IPS-15b (cell line): ENCODE data around the gene TSC22D1.
"Not testable (repeated sequence)": the region's sequence is repeated elsewhere in the genome, so short reads cannot be mapped to it uniquely, and the experiment has no call there.

Source experiments
- H3K27me3 ChIP-seq: one replicate; pipeline ENCODE4 v1.6.1; 2013; ENCODE audit warnings: low read length; ENCODE audit not compliant: control insufficient read depth, insufficient read depth
- H3K36me3 ChIP-seq: one replicate; pipeline ENCODE4 v1.6.1; 2013; ENCODE audit warnings: low read length; ENCODE audit not compliant: control insufficient read depth, insufficient read depth
- H3K4me1 ChIP-seq: one replicate; pipeline ENCODE4 v1.6.1; 2013; ENCODE audit warnings: mild to moderate bottlenecking, low read length; ENCODE audit not compliant: control insufficient read depth, insufficient read depth
- H3K4me3 ChIP-seq: one replicate; pipeline ENCODE4 v1.5.1; 2013; ENCODE audit warnings: low read depth, low read length
- H3K9ac ChIP-seq: one replicate; pipeline ENCODE4 v1.6.1; 2013; ENCODE audit warnings: low read depth, mild to moderate bottlenecking, low read length
- H3K9me3 ChIP-seq: one replicate; pipeline ENCODE4 v1.6.1; 2013; ENCODE audit warnings: mild to moderate bottlenecking, low read length; ENCODE audit not compliant: control insufficient read depth, insufficient read depth

Gene TSC22D1

DNA sequence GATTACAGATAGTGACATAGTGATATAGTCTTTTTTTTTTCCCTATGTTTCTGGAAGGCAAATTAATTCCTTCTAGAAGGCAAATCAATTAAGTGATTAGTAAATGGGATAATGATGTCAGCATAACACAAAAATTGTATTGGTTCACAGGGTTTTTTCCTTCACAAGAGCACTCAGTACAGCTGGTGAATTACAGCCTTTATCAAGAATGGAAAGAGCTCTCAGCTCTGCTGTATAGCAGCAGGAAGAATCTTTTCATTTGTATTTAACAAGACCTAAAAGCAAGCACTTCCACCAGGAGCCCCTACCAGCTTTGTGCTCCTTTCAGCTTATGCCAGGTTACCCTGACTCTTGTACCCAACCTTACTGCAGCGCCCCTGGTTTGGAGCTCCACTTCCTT, 111.7 kb downstream of the TSC22D1 start:
- Histone ChIP-seq H3K36me3 (no peaks in the 10 kb centered on the region), H3K9ac (no peak overlapping the region), H3K9me3 (no peaks in the 10 kb centered on the region), H3K27me3 (no peaks in the 10 kb centered on the region), H3K4me3 (no peak overlapping the region), H3K4me1 (peaks cover 5% of the 10 kb centered on the region)

GRCh38 chr13:44463759-44464158, 112.4 kb downstream of the TSC22D1 start:
- Histone ChIP-seq H3K27me3 (no peaks in the 10 kb centered on the region), H3K9me3 (no peaks in the 10 kb centered on the region), H3K4me3 (no peak overlapping the region), H3K4me1 (peaks cover 5% of the 10 kb centered on the region), H3K9ac (no peak overlapping the region), H3K36me3 (no peaks in the 10 kb centered on the region)

GRCh38 chr13:44459674-44460073, 116.5 kb downstream of the TSC22D1 start:
- no peaks in the 10 kb centered on the region for H3K36me3 ChIP-seq
- H3K27me3 ChIP-seq: no peaks in the 10 kb centered on the region
- H3K9me3 ChIP-seq: no peaks in the 10 kb centered on the region
- no peaks in the 10 kb centered on the region for H3K4me1 ChIP-seq
- no peak overlapping the region for H3K4me3 ChIP-seq
- no peak overlapping the region for H3K9ac ChIP-seq

DNA sequence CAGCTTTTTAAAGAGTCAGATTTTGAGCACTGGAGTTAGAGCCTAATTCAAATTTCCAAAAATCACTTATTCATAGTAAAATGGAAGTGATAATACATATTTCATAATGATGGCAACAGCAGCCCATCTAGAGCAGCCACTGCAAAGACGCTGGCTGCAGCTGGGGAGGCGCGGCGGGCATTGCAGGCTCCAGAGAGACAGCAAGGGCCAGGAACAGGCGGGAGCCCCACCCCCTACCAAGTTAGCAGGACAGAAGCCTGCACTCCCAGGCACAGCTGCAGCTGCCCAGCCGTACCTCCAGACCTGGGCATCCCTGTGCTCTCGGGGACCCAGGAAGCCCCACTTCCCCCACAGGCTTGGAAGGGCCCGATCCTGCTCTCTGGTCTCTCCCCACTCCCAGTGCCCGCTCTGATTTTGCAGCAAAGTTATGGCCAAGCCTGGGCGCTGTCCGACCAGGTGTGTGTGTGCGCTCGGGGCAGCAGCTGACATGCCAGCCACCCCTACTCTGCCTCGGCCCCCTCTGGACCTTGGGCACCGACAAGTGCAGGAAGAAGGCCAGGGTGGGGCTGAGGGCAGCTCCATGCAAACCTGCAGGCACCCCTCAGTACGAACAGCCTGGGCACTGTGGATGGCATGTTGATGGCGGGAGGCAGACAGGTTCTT, 117.7 kb downstream of the TSC22D1 start:
- H3K36me3 ChIP-seq: no peaks in the 10 kb centered on the region
- H3K9me3 ChIP-seq: no peaks in the 10 kb centered on the region
- no peak overlapping the region for H3K9ac ChIP-seq
- H3K4me3 ChIP-seq: no peak overlapping the region
- H3K27me3 ChIP-seq: no peaks in the 10 kb centered on the region
- H3K4me1 ChIP-seq: no peaks in the 10 kb centered on the region

- not testable (repeated sequence) for H3K9ac ChIP-seq, H3K4me3 ChIP-seq, H3K9me3 ChIP-seq, H3K4me1 ChIP-seq, H3K27me3 ChIP-seq, H3K36me3 ChIP-seq
These were observed 119.9 kb downstream of the TSC22D1 start for GRCh38 chr13:44456212-44456611.

DNA sequence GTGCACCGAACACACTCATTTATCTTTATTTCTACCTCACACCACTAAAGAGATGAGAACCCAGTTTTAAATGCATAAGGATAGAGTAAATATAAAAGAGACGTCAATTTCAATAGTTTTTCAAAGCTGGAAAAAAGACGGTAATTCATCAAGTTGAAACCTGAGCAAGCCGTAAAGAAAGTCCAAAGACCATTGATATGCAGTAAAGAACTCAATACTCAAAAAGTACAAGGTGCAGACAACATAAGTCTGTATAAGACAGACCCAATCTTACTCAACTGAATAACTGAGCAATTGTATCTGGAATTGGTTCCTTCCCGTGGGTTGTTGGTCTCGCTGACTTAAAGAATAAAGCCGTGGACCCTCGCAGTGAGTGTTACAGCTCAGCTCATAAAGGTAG, 120.4 kb downstream of the TSC22D1 start:
- Histone ChIP-seq H3K9me3 (no peaks in the 10 kb centered on the region), H3K4me3 (no peak overlapping the region), H3K4me1 (no peaks in the 10 kb centered on the region), H3K36me3 (no peaks in the 10 kb centered on the region), H3K9ac (no peak overlapping the region), H3K27me3 (no peaks in the 10 kb centered on the region)

DNA sequence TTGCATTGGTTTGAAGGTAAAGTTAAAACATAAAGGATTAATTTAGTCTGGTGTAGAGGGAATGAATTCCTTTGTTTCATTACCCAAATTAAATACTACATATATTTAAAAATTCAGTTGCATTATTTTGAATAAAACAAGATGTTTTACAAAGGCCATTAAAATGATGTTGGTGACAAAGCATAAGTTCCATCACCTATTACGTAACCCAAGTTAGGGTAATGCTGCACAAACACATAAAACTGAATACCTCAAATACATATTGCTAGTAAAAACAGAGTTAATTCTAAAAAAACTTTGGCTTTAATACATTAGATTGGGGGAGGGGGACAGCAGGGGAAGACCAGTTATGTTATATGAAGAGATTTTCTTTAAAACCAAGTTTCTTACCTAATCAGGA, 122.2 kb downstream of the TSC22D1 start:
- Histone ChIP-seq H3K4me1 (no peaks in the 10 kb centered on the region), H3K4me3 (no peak overlapping the region), H3K36me3 (no peaks in the 10 kb centered on the region), H3K9me3 (no peaks in the 10 kb centered on the region), H3K27me3 (no peaks in the 10 kb centered on the region), H3K9ac (no peak overlapping the region)

DNA sequence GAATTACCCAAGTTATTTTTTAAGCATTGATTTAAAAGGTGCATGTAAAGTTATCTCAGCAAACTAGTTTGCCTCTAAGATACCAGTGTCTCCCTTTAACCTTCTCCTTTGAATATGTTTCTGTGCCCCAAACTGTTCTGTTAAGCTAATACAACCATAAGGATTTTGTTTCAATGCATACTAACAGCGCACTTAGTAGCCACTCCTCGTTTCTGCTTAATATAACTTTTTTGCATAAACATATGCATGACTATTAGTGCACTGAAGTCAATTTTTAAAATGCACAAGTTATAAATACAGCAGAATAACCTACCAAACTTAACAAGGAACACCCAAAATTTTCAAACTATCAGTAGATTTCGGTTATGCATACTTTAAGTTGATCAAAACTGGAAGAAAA, 123.1 kb downstream of the TSC22D1 start:
- Histone ChIP-seq H3K4me1 (no peaks in the 10 kb centered on the region), H3K9me3 (no peaks in the 10 kb centered on the region), H3K36me3 (no peaks in the 10 kb centered on the region), H3K4me3 (no peak overlapping the region), H3K27me3 (no peaks in the 10 kb centered on the region), H3K9ac (no peak overlapping the region)

DNA sequence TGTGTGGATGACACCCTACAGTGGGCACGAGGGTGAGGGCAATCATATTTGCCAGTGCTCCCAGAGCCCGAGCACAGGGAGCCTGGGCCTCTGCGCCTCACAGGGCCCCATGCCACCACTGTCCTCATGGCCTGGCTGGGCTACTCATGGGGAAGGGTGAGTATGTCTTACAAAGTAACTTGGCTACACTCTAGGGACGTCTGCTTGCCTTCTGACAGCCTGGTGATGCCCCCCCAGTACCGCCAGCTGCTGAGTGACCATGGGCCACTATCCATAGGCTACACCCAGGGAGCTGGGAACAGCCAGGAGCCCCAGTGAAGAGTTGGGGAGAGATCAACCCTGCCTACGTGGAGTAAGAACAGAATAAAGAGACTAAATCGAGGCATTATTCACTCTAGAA, 123.7 kb downstream of the TSC22D1 start:
- H3K9ac ChIP-seq: no peak overlapping the region
- no peaks in the 10 kb centered on the region for H3K4me1 ChIP-seq
- H3K9me3 ChIP-seq: no peaks in the 10 kb centered on the region
- H3K4me3 ChIP-seq: no peak overlapping the region
- H3K36me3 ChIP-seq: no peaks in the 10 kb centered on the region
- H3K27me3 ChIP-seq: no peaks in the 10 kb centered on the region

- Histone ChIP-seq H3K36me3 (no peaks in the 10 kb centered on the region), H3K4me1 (no peaks in the 10 kb centered on the region), H3K9me3 (no peaks in the 10 kb centered on the region), H3K9ac (no peak overlapping the region), H3K4me3 (no peak overlapping the region), H3K27me3 (no peaks in the 10 kb centered on the region)
These were observed 124.5 kb downstream of the TSC22D1 start for GRCh38 chr13:44451651-44452050.

DNA sequence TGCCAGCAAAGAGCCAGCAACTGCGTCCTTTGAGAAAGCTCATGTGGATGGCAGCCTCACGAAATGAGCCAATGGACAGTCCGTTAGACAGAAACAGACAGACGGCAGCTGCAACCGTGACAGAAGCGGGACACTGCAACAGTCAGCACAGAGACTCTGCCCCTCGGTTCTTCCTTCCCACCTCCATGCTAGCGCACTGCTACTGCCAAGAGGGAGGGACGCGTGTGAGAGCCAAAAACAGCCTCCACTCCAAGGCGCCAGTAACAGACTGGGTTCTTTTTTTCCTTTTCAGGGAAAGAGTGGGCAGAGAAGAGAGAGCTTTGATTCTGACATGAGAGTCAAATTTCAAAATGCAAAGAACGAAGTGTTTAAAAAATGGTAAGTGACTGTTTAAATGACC, 125.0 kb downstream of the TSC22D1 start:
- Histone ChIP-seq H3K4me1 (no peaks in the 10 kb centered on the region), H3K9ac (no peak overlapping the region), H3K36me3 (no peaks in the 10 kb centered on the region), H3K27me3 (no peaks in the 10 kb centered on the region), H3K9me3 (no peaks in the 10 kb centered on the region), H3K4me3 (no peak overlapping the region)

- no peaks in the 10 kb centered on the region for H3K27me3 ChIP-seq
- no peak overlapping the region for H3K4me3 ChIP-seq
- H3K9me3 ChIP-seq: no peaks in the 10 kb centered on the region
- H3K9ac ChIP-seq: no peak overlapping the region
- H3K4me1 ChIP-seq: no peaks in the 10 kb centered on the region
- no peaks in the 10 kb centered on the region for H3K36me3 ChIP-seq
These were observed 125.9 kb downstream of the TSC22D1 start for GRCh38 chr13:44449999-44450821.
